Endodermal cell (in vitro differentiated cells): ENCODE data around the gene CAMTA1. TPM values are rescaled to one million over a fixed set of nuclear protein-coding genes. Genes with fewer than 3 reads are reported as not detected.

Experiments
- DNase-seq: peaks from one replicate; pipeline ENCODE4 v3.0.0-alpha.2; 2017
- H3K27ac ChIP-seq: 2 replicates; pipeline ENCODE4 v1.5.1; 2013; ENCODE audit warnings: mild to moderate bottlenecking, low read depth, low read length, moderate library complexity
- H3K27me3 ChIP-seq: 2 replicates; pipeline ENCODE4 v1.6.1; 2013; ENCODE audit warnings: mild to moderate bottlenecking, low read length, moderate library complexity; ENCODE audit not compliant: insufficient read depth, control insufficient read depth, poor library complexity, severe bottlenecking
- H3K36me3 ChIP-seq: 2 replicates; pipeline ENCODE4 v1.7.0; 2013; ENCODE audit warnings: mild to moderate bottlenecking, low read length, moderate library complexity; ENCODE audit not compliant: control insufficient read depth, insufficient read depth
- H3K4me1 ChIP-seq: one replicate; pipeline ENCODE4 v1.7.0; 2013; ENCODE audit warnings: low read length; ENCODE audit not compliant: control insufficient read depth, insufficient read depth
- H3K4me3 ChIP-seq: 2 replicates; pipeline ENCODE4 v1.5.1; 2013; ENCODE audit warnings: mild to moderate bottlenecking, low read length, moderate library complexity
- H3K9ac ChIP-seq: 2 replicates; pipeline ENCODE4 v1.6.1; 2013; ENCODE audit warnings: mild to moderate bottlenecking, low read length, moderate library complexity; ENCODE audit not compliant: poor library complexity, severe bottlenecking; ENCODE audit errors: extremely low read depth
- H3K9me3 ChIP-seq: 2 replicates; pipeline ENCODE4 v1.6.1; 2013; ENCODE audit warnings: mild to moderate bottlenecking, low read length, moderate library complexity; ENCODE audit not compliant: control insufficient read depth
- H3K27ac Mint-ChIP-seq: 2 replicates; pipeline ENCODE4 v1.8.0; 2020; ENCODE audit warnings: mixed read lengths
- H3K27me3 Mint-ChIP-seq: 2 replicates; pipeline ENCODE4 v1.8.0; 2021; ENCODE audit warnings: mild to moderate bottlenecking, mixed read lengths; ENCODE audit not compliant: insufficient read depth
- H3K36me3 Mint-ChIP-seq: 2 replicates; pipeline ENCODE4 v1.8.0; 2020; ENCODE audit warnings: low read depth, mixed read lengths
- H3K4me1 Mint-ChIP-seq: 2 replicates; pipeline ENCODE4 v1.8.0; 2020; ENCODE audit warnings: mixed read lengths
- H3K4me3 Mint-ChIP-seq: 2 replicates; pipeline ENCODE4 v1.8.0; 2020; ENCODE audit warnings: mild to moderate bottlenecking, moderate library complexity, mixed read lengths
- H3K9me3 Mint-ChIP-seq: 2 replicates; pipeline ENCODE4 v1.8.0; 2020; ENCODE audit warnings: mild to moderate bottlenecking, mixed read lengths
- WGBS, 2 experiments: methylation state at CpG; one replicate each; pipeline versions ENCODE4 v1.1.5 to v1.1.7; 2013; ENCODE audit warnings: missing lambda C conversion rate in 2 of 2, mixed read lengths in 1 of 2; ENCODE audit not compliant: insufficient coverage in 1 of 2, insufficient read length in 1 of 2; 5-methylcytosine and 5-hydroxymethylcytosine counted together
- total RNA-seq, 2 donors: library from RNA; stranded (reverse); fragmentation: NEBNext Ultra II Directional in 1 of 2; extraction: Animal tissue kit (Norgen Biotek cat#: 25700) in 1 of 2; gene quantifications; 2 replicates in 1 of 2; 3 replicates in 1 of 2; pipeline ENCODE4 v1.2.1, GENCODE V29; 2021
- TF ChIP-seq, protein P1 (sequence below): fragments of 200-600 bp; sonication (generic); conservative IDR thresholded peaks from 2 replicates; pipeline ENCODE4 v1.5.0; 2021; ENCODE audit warnings: antibody characterized with exemption, mild to moderate bottlenecking

Gene CAMTA1
- total RNA-seq, 2 donors from 2014 or later, result 123 to 137 TPM

DNA sequence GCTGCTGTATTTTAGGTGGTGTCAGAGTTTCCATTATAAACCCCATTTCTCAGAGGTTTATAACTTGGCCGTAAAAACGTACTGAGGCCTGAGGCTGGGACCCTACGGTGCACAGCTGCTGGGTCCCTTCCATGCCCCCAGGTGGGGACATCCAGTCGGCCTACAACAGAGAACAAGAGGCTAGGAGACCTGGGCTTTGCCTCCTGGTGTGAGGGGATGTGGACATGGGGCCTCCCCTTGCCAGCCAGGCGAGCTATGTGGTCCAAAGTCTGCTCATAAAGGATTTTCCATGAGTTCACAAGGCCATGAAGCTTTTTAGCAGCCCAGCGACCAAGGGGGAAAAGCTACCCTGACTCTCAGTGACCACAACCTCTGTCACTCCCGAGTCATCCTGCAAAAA, 724.3 kb downstream of the CAMTA1 start:
- Mint-ChIP-seq H3K4me1 (no peaks in the 10 kb centered on the region), H3K9me3 (no peaks in the 10 kb centered on the region), H3K27ac (no peak overlapping the region), H3K27me3 (no peaks in the 10 kb centered on the region), H3K36me3 (no peaks in the 10 kb centered on the region), H3K4me3 (no peak overlapping the region)
- Histone ChIP-seq H3K36me3 (no peaks in the 10 kb centered on the region), H3K27ac (no peak overlapping the region), H3K9ac (no peak overlapping the region), H3K27me3 (no peaks in the 10 kb centered on the region), H3K9me3 (no peaks in the 10 kb centered on the region), H3K4me1 (no peaks in the 10 kb centered on the region), H3K4me3 (no peak overlapping the region)
- TF ChIP-seq, protein P1, sequence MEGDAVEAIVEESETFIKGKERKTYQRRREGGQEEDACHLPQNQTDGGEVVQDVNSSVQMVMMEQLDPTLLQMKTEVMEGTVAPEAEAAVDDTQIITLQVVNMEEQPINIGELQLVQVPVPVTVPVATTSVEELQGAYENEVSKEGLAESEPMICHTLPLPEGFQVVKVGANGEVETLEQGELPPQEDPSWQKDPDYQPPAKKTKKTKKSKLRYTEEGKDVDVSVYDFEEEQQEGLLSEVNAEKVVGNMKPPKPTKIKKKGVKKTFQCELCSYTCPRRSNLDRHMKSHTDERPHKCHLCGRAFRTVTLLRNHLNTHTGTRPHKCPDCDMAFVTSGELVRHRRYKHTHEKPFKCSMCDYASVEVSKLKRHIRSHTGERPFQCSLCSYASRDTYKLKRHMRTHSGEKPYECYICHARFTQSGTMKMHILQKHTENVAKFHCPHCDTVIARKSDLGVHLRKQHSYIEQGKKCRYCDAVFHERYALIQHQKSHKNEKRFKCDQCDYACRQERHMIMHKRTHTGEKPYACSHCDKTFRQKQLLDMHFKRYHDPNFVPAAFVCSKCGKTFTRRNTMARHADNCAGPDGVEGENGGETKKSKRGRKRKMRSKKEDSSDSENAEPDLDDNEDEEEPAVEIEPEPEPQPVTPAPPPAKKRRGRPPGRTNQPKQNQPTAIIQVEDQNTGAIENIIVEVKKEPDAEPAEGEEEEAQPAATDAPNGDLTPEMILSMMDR, result no peak
- WGBS, 2 experiments, result 77 to 100% methylated on average over 1 to 7 of the region's 7 CpGs
- no peak for DNase-seq

GRCh38 chr1:7510389-7510931, 725.2 kb downstream of the CAMTA1 start:
- Mint-ChIP-seq H3K4me1 (no peaks in the 10 kb centered on the region), H3K27me3 (no peaks in the 10 kb centered on the region), H3K9me3 (no peaks in the 10 kb centered on the region), H3K27ac (no peak overlapping the region), H3K36me3 (no peaks in the 10 kb centered on the region), H3K4me3 (no peak overlapping the region)
- Histone ChIP-seq H3K36me3 (no peaks in the 10 kb centered on the region), H3K4me1 (no peaks in the 10 kb centered on the region), H3K27me3 (no peaks in the 10 kb centered on the region), H3K4me3 (no peak overlapping the region), H3K9ac (no peak overlapping the region), H3K9me3 (no peaks in the 10 kb centered on the region), H3K27ac (no peak overlapping the region)
- WGBS, 2 experiments, result 91 to 97% methylated on average over 6 to 7 of the region's 7 CpGs
- DNase-seq, result no peak
- TF ChIP-seq, protein P1, result no peak

DNA sequence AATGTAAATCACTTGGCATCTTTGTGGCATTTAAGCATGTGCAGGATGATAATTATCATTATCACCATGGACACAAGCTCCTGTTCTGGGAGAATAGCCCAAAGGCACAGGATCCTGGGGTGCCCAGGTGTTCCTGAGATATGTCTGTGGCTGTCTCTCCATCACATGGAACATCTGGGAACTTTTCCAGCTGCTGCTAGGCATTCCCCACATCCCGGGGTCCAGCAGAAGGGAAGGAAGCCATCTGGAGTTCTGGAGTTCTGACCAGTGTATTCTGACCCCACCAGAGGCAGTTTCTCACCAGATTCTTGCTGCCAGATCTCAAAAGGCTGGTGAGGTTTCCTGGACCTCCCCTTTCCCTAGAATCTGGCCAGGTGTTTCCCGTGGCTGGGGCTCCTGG, 726.1 kb downstream of the CAMTA1 start:
- WGBS, 2 experiments, result 79 to 87% methylated on average over 2 of the region's 2 CpGs
- Histone ChIP-seq H3K27ac (no peak overlapping the region), H3K27me3 (no peaks in the 10 kb centered on the region), H3K9me3 (no peaks in the 10 kb centered on the region), H3K4me1 (no peaks in the 10 kb centered on the region), H3K4me3 (no peak overlapping the region), H3K36me3 (no peaks in the 10 kb centered on the region), H3K9ac (no peak overlapping the region)
- Mint-ChIP-seq H3K4me3 (no peak overlapping the region), H3K27ac (no peak overlapping the region), H3K9me3 (no peaks in the 10 kb centered on the region), H3K36me3 (no peaks in the 10 kb centered on the region), H3K4me1 (no peaks in the 10 kb centered on the region), H3K27me3 (no peaks in the 10 kb centered on the region)
- no peak for DNase-seq
- TF ChIP-seq, protein P1, result no peak
